Retinal pigment epithelial cell (primary cell): ENCODE data around the gene PLXNA3.
A peak's percentile ranks its signal among the peaks of the same experiment; 100 is the strongest.
"Not testable (repeated sequence)": the region's sequence is repeated elsewhere in the genome, so short reads cannot be mapped to it uniquely, and the experiment has no call there.

ENCODE experiments used
- DNase-seq: peaks from one replicate; pipeline ENCODE4 v3.0.0-alpha.2; 2010; ENCODE audit warnings: low read depth
- H3K4me3 ChIP-seq: 2 replicates; pipeline ENCODE4 v1.5.1; 2011; ENCODE audit warnings: mild to moderate bottlenecking, low read length, control low read depth, moderate library complexity
- CTCF ChIP-seq: conservative IDR thresholded peaks from 2 replicates; pipeline ENCODE4 v1.5.1; 2011; ENCODE audit warnings: low read depth, low read length, control low read depth, inconsistent platforms

The PLXNA3 gene

GRCh38 chrX:154488336-154489075 is 30.4 kb downstream of the PLXNA3 start:
- TF ChIP-seq CTCF: no peak

GRCh38 chrX:154489182-154489581 is 31.1 kb downstream of the PLXNA3 start:
- H3K4me3 ChIP-seq: no peak overlapping the region
- TF ChIP-seq CTCF: no peak
- DNase-seq: no peak

More at GRCh38 chrX:154488336-154489075, 30.4 kb downstream of the PLXNA3 start:
- no peak overlapping the region for H3K4me3 ChIP-seq
- no peak for DNase-seq

GRCh38 chrX:154490021-154490413 is 31.9 kb downstream of the PLXNA3 start:
- no peak for TF ChIP-seq CTCF

GRCh38 chrX:154490414-154491083 is 32.5 kb downstream of the PLXNA3 start, which contains the start of gene SLC10A3:
Gene SLC10A3 (minus strand): TSS chrX:154490629. CDS start chrX:154488940, 1,689 bp downstream.
- TF ChIP-seq CTCF: peak; percentile 1
- peak; percentile 84 for DNase-seq
- peak within 1 kb of the TSS; percentile 61 for H3K4me3 ChIP-seq

More at GRCh38 chrX:154490021-154490413, 31.9 kb downstream of the PLXNA3 start:
- DNase-seq: no peak
- H3K4me3 ChIP-seq: peak overlapping the region; percentile 57

GRCh38 chrX:154494715-154495114 is 36.6 kb downstream of the PLXNA3 start:
- no peak overlapping the region for H3K4me3 ChIP-seq
- TF ChIP-seq CTCF: no peak
- no peak for DNase-seq

GRCh38 chrX:154495472-154495922 is 37.4 kb downstream of the PLXNA3 start:
- no peak overlapping the region for H3K4me3 ChIP-seq
- no peak for DNase-seq
- no peak for TF ChIP-seq CTCF

- H3K4me3 ChIP-seq, DNase-seq: not testable (repeated sequence)
These were observed 38.6 kb downstream of the PLXNA3 start for GRCh38 chrX:154496591-154497137.

GRCh38 chrX:154501423-154501822 is 43.3 kb downstream of the PLXNA3 start:
- not testable (repeated sequence) for DNase-seq

More at GRCh38 chrX:154501423-154501822, 43.3 kb downstream of the PLXNA3 start:
- H3K4me3 ChIP-seq: not testable (repeated sequence)
